HEK293T (cell line): Measurements from ENCODE around the gene ADAMTS18.

Source experiments
- CTCF ChIA-PET: fragments of 350-600 bp; formaldehyde crosslinking; extraction: SDS; loops from one replicate; lab custom pipeline; 2021; ENCODE audit warnings: antibody characterized with exemption, inconsistent platforms; lab: Yijun Ruan, JAX
- POLR2A ChIA-PET: fragments of 350-600 bp; formaldehyde crosslinking; extraction: SDS; loops from one replicate; lab custom pipeline; 2020; ENCODE audit warnings: antibody characterized with exemption, inconsistent platforms; lab: Yijun Ruan, JAX
- DNase-seq: peaks from one replicate; pipeline ENCODE4 v3.0.0; 2012; ENCODE audit warnings: mixed read lengths; ENCODE audit errors: extremely low spot score
- ARNT ChIP-seq: fragments of 450-650 bp; IDR thresholded peaks from 2 replicates; pipeline ENCODE4 v1.6.1; 2017; ENCODE audit warnings: mild to moderate bottlenecking
- BHLHE40 ChIP-seq: fragments of 450-650 bp; IDR thresholded peaks from 2 replicates; pipeline ENCODE4 v1.6.1; 2016; ENCODE audit warnings: mild to moderate bottlenecking, moderate library complexity, borderline replicate concordance
- CTBP1 ChIP-seq: fragments of 450-650 bp; IDR thresholded peaks from 2 replicates; pipeline ENCODE4 v1.6.1; 2016; ENCODE audit warnings: borderline replicate concordance
- ELF4 ChIP-seq: fragments of 450-650 bp; IDR thresholded peaks from 2 replicates; pipeline ENCODE4 v1.6.1; 2017; ENCODE audit warnings: antibody characterized with exemption
- FOXA1 ChIP-seq: fragments of 450-650 bp; IDR thresholded peaks from 2 replicates; pipeline ENCODE4 v1.6.1; 2016; ENCODE audit warnings: mild to moderate bottlenecking
- FOXK2 ChIP-seq: fragments of 450-650 bp; IDR thresholded peaks from 2 replicates; pipeline ENCODE4 v1.6.1; 2016; ENCODE audit warnings: mild to moderate bottlenecking
- FOXM1 ChIP-seq: fragments of 450-650 bp; IDR thresholded peaks from 2 replicates; pipeline ENCODE4 v1.6.1; 2017; ENCODE audit warnings: mild to moderate bottlenecking, borderline replicate concordance
- HDGF ChIP-seq: fragments of 450-650 bp; IDR thresholded peaks from 2 replicates; pipeline ENCODE4 v1.6.1; 2017; ENCODE audit warnings: antibody characterized with exemption, borderline replicate concordance
- L3MBTL2 ChIP-seq: fragments of 450-650 bp; conservative IDR thresholded peaks from 2 replicates; pipeline ENCODE4 v1.6.1; 2016; ENCODE audit warnings: mild to moderate bottlenecking
- LEF1 ChIP-seq: fragments of 450-650 bp; IDR thresholded peaks from 2 replicates; pipeline ENCODE4 v1.6.1; 2017; ENCODE audit warnings: mild to moderate bottlenecking, borderline replicate concordance
- NFRKB ChIP-seq: fragments of 450-650 bp; IDR thresholded peaks from 2 replicates; pipeline ENCODE4 v1.6.1; 2016; ENCODE audit warnings: mild to moderate bottlenecking, moderate library complexity
- PKNOX1 ChIP-seq: fragments of 450-650 bp; IDR thresholded peaks from 2 replicates; pipeline ENCODE4 v1.6.1; 2016
- SP1 ChIP-seq: fragments of 450-650 bp; IDR thresholded peaks from 2 replicates; pipeline ENCODE4 v1.6.1; 2017
- SUZ12 ChIP-seq: fragments of 450-650 bp; IDR thresholded peaks from 2 replicates; pipeline ENCODE4 v1.6.1; 2016; ENCODE audit warnings: mild to moderate bottlenecking
- TARDBP ChIP-seq: fragments of 450-650 bp; IDR thresholded peaks from 2 replicates; pipeline ENCODE4 v1.6.1; 2016
- ZNF384 ChIP-seq: fragments of 450-650 bp; IDR thresholded peaks from 2 replicates; pipeline ENCODE4 v1.6.1; 2016

ADAMTS18 gene

GRCh38 chr16:77442078-77442477, 7.2 kb upstream of the ADAMTS18 start:
- POLR2A ChIA-PET: no interaction called here
- no peak for DNase-seq
- CTCF ChIA-PET: no interaction called here
- TF ChIP-seq ZNF384: no peak
- no peak for TF ChIP-seq ARNT
- no peak for TF ChIP-seq L3MBTL2
- no peak for TF ChIP-seq SP1
- TF ChIP-seq TARDBP: no peak
- no peak for TF ChIP-seq HDGF
- TF ChIP-seq LEF1: no peak
- no peak for TF ChIP-seq FOXK2
- TF ChIP-seq ELF4: no peak
- no peak for TF ChIP-seq BHLHE40

GRCh38 chr16:77439106-77439505, 4.3 kb upstream of the ADAMTS18 start:
- TF ChIP-seq ARNT (no peak), SP1 (no peak), FOXA1 (no peak), TARDBP (no peak), PKNOX1 (no peak), FOXK2 (no peak), FOXM1 (no peak)
- no peak for DNase-seq
- ChIA-PET POLR2A (no interaction called here), CTCF (interaction anchor here (2.5 kb wide), 1 partner anchor 145 kb away, joined by 9 read pairs; no protein-coding TSS in a partner anchor)

GRCh38 chr16:77437859-77438258, 3.0 kb upstream of the ADAMTS18 start:
- TF ChIP-seq ARNT: no peak
- TF ChIP-seq FOXA1: no peak
- no peak for TF ChIP-seq HDGF
- TF ChIP-seq SP1: no peak
- TF ChIP-seq TARDBP: no peak
- TF ChIP-seq PKNOX1: no peak
- no peak for TF ChIP-seq FOXK2
- TF ChIP-seq ELF4: no peak
- TF ChIP-seq NFRKB: no peak
- no peak for TF ChIP-seq CTBP1
- POLR2A ChIA-PET: interaction anchor here (0.9 kb wide), 1 partner anchor 146 kb away, joined by 4 read pairs; no protein-coding TSS in a partner anchor
- CTCF ChIA-PET: interaction anchor here (0.6 to 1.4 kb wide), 10 partner anchors 10 to 349 kb away, joined by 3 to 20 read pairs (median 4); no protein-coding TSS in a partner anchor
- no peak for DNase-seq

GRCh38 chr16:77435272-77435820, 512 bp upstream of the ADAMTS18 start:
- ChIA-PET POLR2A (interaction anchor here (2.4 kb wide), 1 partner anchor 148 kb away, joined by 7 read pairs; no protein-coding TSS in a partner anchor), CTCF (interaction anchor here (0.7 to 3.6 kb wide), 3 partner anchors 149 to 567 kb away, joined by 3 to 14 read pairs (median 7); no protein-coding TSS in a partner anchor)
- no peak for TF ChIP-seq ELF4
- TF ChIP-seq ZNF384: no peak
- no peak for TF ChIP-seq HDGF
- DNase-seq: no peak

GRCh38 chr16:77434022-77434529, 758 bp downstream of the ADAMTS18 start:
- no peak for DNase-seq
- ChIA-PET CTCF (interaction anchor here (0.7 to 3.6 kb wide), 3 partner anchors 17 to 197 kb away, joined by 5 to 14 read pairs (median 7); no protein-coding TSS in a partner anchor), POLR2A (interaction anchor here (0.6 kb wide), 1 partner anchor 110 kb away, joined by 3 read pairs; no protein-coding TSS in a partner anchor)
- TF ChIP-seq ELF4: no peak
- no peak for TF ChIP-seq LEF1
- TF ChIP-seq TARDBP: no peak
- no peak for TF ChIP-seq SUZ12
- TF ChIP-seq FOXA1: no peak
- no peak for TF ChIP-seq L3MBTL2
- TF ChIP-seq PKNOX1: no peak
- no peak for TF ChIP-seq CTBP1
- no peak for TF ChIP-seq FOXK2
- no peak for TF ChIP-seq FOXM1
- no peak for TF ChIP-seq NFRKB
- TF ChIP-seq ZNF384: no peak
- TF ChIP-seq HDGF: no peak

- DNase-seq: no peak
- POLR2A ChIA-PET: no interaction called here
- CTCF ChIA-PET: interaction anchor here (0.6 kb wide), 1 partner anchor 13 kb away, joined by 3 read pairs; no protein-coding TSS in a partner anchor
- TF ChIP-seq FOXA1 (no peak), FOXM1 (no peak), CTBP1 (no peak), L3MBTL2 (no peak), ZNF384 (no peak), TARDBP (no peak), FOXK2 (no peak), ELF4 (no peak), ARNT (no peak), HDGF (no peak), SUZ12 (no peak), LEF1 (no peak), SP1 (no peak), NFRKB (no peak), PKNOX1 (no peak), BHLHE40 (no peak)
These were observed 1.7 kb downstream of the ADAMTS18 start for GRCh38 chr16:77433146-77433545.
